HepG2 (cell line): ENCODE measurements around the gene UNKL. TPM values are rescaled to one million over a fixed set of nuclear protein-coding genes. Genes with fewer than 3 reads are reported as not detected.

Experiments
- BRCA1 ChIP-seq: sonication (generic); formaldehyde crosslinking; IDR thresholded peaks from 2 replicates; pipeline ENCODE4 v1.4.0; 2020; ENCODE audit warnings: missing genetic modification reagents
- KDM5A ChIP-seq: fragments of 200-600 bp; sonication (generic); IDR thresholded peaks from 2 replicates; pipeline ENCODE4 v1.7.0; 2018; ENCODE audit warnings: antibody characterized with exemption, mild to moderate bottlenecking, low read length, borderline replicate concordance
- MYNN ChIP-seq: sonication (generic); formaldehyde crosslinking; IDR thresholded peaks from 2 replicates; pipeline ENCODE4 v1.4.0; 2020; ENCODE audit warnings: mild to moderate bottlenecking, low read depth, missing genetic modification reagents
- NR2F2 ChIP-seq: IDR thresholded peaks from 2 replicates; pipeline ENCODE4 v1.6.1; 2012; ENCODE audit warnings: low read depth, inconsistent platforms, borderline replicate concordance
- POGZ ChIP-seq: sonication (generic); formaldehyde crosslinking; IDR thresholded peaks from 2 replicates; pipeline ENCODE4 v1.4.0; 2020; ENCODE audit warnings: mild to moderate bottlenecking, missing genetic modification reagents
- RXRB ChIP-seq: IDR thresholded peaks from 2 replicates; pipeline ENCODE4 v1.6.1; 2016; ENCODE audit warnings: borderline replicate concordance, missing genetic modification reagents, missing compliant biosample characterization
- SMARCE1 ChIP-seq: fragments of 450-650 bp; IDR thresholded peaks from 2 replicates; pipeline ENCODE4 v1.6.1; 2017; ENCODE audit warnings: borderline replicate concordance
- ZNF30 ChIP-seq: sonication (generic); formaldehyde crosslinking; IDR thresholded peaks from 2 replicates; pipeline ENCODE4 v1.5.0; 2020; ENCODE audit warnings: mild to moderate bottlenecking, missing genetic modification reagents
- ZNF451 ChIP-seq: sonication (generic); formaldehyde crosslinking; IDR thresholded peaks from 2 replicates; pipeline ENCODE4 v1.5.0; 2020; ENCODE audit warnings: mild to moderate bottlenecking, missing genetic modification reagents
- ZNF562 ChIP-seq: sonication (generic); formaldehyde crosslinking; IDR thresholded peaks from 2 replicates; pipeline ENCODE4 v1.8.0; 2022; ENCODE audit warnings: missing genetic modification reagents, borderline replicate concordance
- ZNF703 ChIP-seq: sonication (generic); formaldehyde crosslinking; IDR thresholded peaks from 2 replicates; pipeline ENCODE4 v1.5.1; 2020; ENCODE audit warnings: missing genetic modification reagents, mild to moderate bottlenecking, moderate library complexity, borderline replicate concordance
- polyA plus RNA-seq, 8 experiments: library from polyadenylated mRNA; depleted of rRNA in 3 of 8; stranded (reverse) in 7 of 8; unstranded in 1 of 8; fragments of >200 nt; fragmentation: Illumina TruSeq in 4 of 8; extraction: Trizol in 4 of 8; gene quantifications; 2 replicates each; pipeline versions ENCODE4 v1.2.1 to v1.2.3, GENCODE V29; 2011 to 2016; ENCODE audit warnings: low read depth in 4 of 8, missing spikeins in 1 of 8, mixed read lengths in 1 of 8; ENCODE audit not compliant: insufficient read depth in 1 of 8
- total RNA-seq, 5 experiments: library from RNA; depleted of rRNA; stranded (reverse); fragments of >200 nt; fragmentation: Illumina TruSeq; extraction: Trizol; gene quantifications; 2 replicates each; pipeline ENCODE4 v1.2.3, GENCODE V29; 2016; ENCODE audit warnings: low read depth in 1 of 5
- TF ChIP-seq, protein P1 (sequence below): sonication (generic); formaldehyde crosslinking; IDR thresholded peaks from 2 replicates; pipeline ENCODE4 v1.9.0; 2022; ENCODE audit warnings: missing genetic modification reagents, mild to moderate bottlenecking, borderline replicate concordance
- TF ChIP-seq, protein P2 (sequence below): sonication (generic); formaldehyde crosslinking; IDR thresholded peaks from 2 replicates; pipeline ENCODE4 v1.5.1; 2020; ENCODE audit warnings: missing genetic modification reagents, mild to moderate bottlenecking, borderline replicate concordance
- TF ChIP-seq, protein P3 (sequence below): fragments of 450-650 bp; IDR thresholded peaks from 2 replicates; pipeline ENCODE4 v1.6.1; 2017; ENCODE audit warnings: mild to moderate bottlenecking
- TF ChIP-seq, protein P4 (sequence below): sonication (generic); formaldehyde crosslinking; IDR thresholded peaks from 2 replicates; pipeline ENCODE4 v1.4.0; 2020; ENCODE audit warnings: missing genetic modification reagents, borderline replicate concordance
- TF ChIP-seq, protein P5 (sequence below): sonication (generic); formaldehyde crosslinking; IDR thresholded peaks from 2 replicates; pipeline ENCODE4 v1.4.0; 2020; ENCODE audit warnings: missing genetic modification reagents, borderline replicate concordance

UNKL gene
- total and polyA plus RNA-seq, 2 of the 13 experiments (the other 11 are each of a cell fraction or from before 2014, with no cell fraction given): 10.4 to 17.6 TPM

DNA sequence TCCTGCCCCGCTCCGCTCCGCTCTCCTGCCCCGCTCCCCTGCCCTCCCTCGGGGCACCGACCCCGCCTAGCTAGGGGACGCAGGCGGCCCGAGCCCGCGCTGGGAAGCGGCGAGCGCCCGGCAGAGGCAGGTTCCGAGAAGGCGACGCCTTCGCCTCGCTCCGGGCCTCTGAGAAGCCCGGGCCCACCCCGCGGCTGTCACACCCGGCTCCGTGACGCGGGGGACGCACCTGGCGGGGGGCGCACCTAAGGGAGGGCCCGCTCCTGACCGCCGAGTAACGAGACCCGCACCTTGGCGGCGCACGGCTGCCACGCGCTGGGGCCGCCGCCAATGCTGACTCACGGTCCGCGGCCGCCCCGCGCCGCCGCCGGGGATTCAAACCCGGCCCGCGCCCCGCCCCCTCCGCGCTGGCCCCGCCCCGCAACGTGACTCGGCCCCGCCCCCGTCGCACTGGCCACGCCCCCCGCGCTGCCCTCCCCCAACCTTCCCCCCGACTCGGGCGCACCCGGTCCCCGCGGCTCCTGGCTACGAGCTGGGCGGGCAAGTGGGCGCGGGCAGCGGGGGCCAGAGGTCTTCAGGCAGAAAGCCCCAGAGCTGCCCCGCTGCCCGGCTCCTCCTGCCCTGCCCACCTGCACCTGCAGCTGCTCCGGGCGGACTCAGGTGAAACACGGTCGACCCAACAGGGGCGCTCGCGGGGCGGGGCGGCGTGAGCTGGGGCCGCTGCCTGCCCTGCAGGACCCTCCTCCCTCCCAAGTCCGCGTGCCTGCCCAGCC, 35.0 kb downstream of the UNKL start (continued):
- TF ChIP-seq KDM5A (no peak; the same call in 1 of the 2 replicates), ZNF703 (no peak), NR2F2 (no peak), ZNF562 (CRISPR knock-in tag) (no peak), ZNF451 (CRISPR knock-in tag) (no peak), POGZ (CRISPR knock-in tag) (no peak), ZNF30 (no peak), MYNN (no peak), BRCA1 (CRISPR knock-in tag) (no peak), SMARCE1 (no peak), RXRB (CRISPR knock-in tag) (no peak; the same call in 1 of the 2 replicates)
- TF ChIP-seq, protein P1, sequence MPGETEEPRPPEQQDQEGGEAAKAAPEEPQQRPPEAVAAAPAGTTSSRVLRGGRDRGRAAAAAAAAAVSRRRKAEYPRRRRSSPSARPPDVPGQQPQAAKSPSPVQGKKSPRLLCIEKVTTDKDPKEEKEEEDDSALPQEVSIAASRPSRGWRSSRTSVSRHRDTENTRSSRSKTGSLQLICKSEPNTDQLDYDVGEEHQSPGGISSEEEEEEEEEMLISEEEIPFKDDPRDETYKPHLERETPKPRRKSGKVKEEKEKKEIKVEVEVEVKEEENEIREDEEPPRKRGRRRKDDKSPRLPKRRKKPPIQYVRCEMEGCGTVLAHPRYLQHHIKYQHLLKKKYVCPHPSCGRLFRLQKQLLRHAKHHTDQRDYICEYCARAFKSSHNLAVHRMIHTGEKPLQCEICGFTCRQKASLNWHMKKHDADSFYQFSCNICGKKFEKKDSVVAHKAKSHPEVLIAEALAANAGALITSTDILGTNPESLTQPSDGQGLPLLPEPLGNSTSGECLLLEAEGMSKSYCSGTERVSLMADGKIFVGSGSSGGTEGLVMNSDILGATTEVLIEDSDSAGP (CRISPR knock-in tag): peak; percentile 69; the same call in 1 of the 2 replicates
- TF ChIP-seq, protein P2, sequence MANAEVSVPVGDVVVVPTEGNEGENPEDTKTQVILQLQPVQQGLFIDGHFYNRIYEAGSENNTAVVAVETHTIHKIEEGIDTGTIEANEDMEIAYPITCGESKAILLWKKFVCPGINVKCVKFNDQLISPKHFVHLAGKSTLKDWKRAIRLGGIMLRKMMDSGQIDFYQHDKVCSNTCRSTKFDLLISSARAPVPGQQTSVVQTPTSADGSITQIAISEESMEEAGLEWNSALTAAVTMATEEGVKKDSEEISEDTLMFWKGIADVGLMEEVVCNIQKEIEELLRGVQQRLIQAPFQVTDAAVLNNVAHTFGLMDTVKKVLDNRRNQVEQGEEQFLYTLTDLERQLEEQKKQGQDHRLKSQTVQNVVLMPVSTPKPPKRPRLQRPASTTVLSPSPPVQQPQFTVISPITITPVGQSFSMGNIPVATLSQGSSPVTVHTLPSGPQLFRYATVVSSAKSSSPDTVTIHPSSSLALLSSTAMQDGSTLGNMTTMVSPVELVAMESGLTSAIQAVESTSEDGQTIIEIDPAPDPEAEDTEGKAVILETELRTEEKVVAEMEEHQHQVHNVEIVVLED (CRISPR knock-in tag): peak; percentile 44; the same call in 1 of the 2 replicates
- TF ChIP-seq, protein P3, sequence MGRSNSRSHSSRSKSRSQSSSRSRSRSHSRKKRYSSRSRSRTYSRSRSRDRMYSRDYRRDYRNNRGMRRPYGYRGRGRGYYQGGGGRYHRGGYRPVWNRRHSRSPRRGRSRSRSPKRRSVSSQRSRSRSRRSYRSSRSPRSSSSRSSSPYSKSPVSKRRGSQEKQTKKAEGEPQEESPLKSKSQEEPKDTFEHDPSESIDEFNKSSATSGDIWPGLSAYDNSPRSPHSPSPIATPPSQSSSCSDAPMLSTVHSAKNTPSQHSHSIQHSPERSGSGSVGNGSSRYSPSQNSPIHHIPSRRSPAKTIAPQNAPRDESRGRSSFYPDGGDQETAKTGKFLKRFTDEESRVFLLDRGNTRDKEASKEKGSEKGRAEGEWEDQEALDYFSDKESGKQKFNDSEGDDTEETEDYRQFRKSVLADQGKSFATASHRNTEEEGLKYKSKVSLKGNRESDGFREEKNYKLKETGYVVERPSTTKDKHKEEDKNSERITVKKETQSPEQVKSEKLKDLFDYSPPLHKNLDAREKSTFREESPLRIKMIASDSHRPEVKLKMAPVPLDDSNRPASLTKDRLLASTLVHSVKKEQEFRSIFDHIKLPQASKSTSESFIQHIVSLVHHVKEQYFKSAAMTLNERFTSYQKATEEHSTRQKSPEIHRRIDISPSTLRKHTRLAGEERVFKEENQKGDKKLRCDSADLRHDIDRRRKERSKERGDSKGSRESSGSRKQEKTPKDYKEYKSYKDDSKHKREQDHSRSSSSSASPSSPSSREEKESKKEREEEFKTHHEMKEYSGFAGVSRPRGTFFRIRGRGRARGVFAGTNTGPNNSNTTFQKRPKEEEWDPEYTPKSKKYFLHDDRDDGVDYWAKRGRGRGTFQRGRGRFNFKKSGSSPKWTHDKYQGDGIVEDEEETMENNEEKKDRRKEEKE: no peak
- TF ChIP-seq, protein P4, sequence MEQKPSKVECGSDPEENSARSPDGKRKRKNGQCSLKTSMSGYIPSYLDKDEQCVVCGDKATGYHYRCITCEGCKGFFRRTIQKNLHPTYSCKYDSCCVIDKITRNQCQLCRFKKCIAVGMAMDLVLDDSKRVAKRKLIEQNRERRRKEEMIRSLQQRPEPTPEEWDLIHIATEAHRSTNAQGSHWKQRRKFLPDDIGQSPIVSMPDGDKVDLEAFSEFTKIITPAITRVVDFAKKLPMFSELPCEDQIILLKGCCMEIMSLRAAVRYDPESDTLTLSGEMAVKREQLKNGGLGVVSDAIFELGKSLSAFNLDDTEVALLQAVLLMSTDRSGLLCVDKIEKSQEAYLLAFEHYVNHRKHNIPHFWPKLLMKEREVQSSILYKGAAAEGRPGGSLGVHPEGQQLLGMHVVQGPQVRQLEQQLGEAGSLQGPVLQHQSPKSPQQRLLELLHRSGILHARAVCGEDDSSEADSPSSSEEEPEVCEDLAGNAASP (CRISPR knock-in tag): no peak; the same call in 1 of the 2 replicates
- TF ChIP-seq, protein P5, sequence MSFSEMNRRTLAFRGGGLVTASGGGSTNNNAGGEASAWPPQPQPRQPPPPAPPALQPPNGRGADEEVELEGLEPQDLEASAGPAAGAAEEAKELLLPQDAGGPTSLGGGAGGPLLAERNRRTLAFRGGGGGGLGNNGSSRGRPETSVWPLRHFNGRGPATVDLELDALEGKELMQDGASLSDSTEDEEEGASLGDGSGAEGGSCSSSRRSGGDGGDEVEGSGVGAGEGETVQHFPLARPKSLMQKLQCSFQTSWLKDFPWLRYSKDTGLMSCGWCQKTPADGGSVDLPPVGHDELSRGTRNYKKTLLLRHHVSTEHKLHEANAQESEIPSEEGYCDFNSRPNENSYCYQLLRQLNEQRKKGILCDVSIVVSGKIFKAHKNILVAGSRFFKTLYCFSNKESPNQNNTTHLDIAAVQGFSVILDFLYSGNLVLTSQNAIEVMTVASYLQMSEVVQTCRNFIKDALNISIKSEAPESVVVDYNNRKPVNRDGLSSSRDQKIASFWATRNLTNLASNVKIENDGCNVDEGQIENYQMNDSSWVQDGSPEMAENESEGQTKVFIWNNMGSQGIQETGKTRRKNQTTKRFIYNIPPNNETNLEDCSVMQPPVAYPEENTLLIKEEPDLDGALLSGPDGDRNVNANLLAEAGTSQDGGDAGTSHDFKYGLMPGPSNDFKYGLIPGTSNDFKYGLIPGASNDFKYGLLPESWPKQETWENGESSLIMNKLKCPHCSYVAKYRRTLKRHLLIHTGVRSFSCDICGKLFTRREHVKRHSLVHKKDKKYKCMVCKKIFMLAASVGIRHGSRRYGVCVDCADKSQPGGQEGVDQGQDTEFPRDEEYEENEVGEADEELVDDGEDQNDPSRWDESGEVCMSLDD (CRISPR knock-in tag): no peak
